Measurements from ENCODE around the gene TEX29.

The TEX29 gene

DNA sequence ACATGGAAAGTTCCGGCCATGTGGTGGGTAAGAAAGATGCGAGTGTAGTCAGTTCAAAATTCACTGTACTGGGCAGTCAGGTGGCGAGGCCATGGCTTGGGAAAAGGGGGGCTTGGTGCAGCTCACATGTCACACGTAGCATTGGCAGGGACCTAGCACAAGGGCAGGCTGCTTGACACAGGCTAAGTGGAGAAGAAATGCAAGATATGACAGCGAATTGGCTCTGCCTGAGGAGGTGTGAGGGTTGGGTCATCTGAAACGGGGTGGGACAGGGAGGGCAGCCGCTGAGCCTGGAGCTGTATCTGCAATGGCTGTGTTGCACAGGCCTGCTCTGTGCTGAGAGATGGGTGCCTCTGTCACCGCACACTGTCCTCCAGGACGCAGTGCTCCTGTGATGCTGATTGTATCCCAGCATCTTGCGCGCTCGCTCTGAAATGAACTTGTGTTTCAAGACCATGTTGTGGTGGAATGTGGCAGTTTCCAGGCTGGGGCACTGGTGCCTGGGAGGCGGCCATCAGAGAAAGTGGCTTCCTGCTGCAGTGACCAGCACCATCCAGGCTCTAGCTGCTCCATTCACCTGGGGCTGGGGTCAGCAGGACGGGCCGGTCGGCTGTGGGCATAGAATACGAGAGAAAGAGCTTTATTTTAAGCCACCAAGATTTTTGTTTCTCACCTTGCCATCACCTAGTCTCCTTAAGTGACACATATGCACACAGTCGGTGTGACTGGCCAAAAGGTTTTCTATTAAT lies 70.3 kb downstream of the TEX29 start:
- Histone ChIP-seq H3K9me2 (replicated peaks; ENCODE audit: insufficient read depth, low read length) (no peaks in the 10 kb centered on the region), H3F3A (ENCODE audit: insufficient read depth, low read length) (no peaks in the 10 kb centered on the region), H3K4me2 (ENCODE audit: low read depth, low read length) (no peak overlapping the region), H3K4me1 (ENCODE audit: low read length) (no peaks in the 10 kb centered on the region), H3K27me3 (replicated peaks; ENCODE audit: insufficient read depth, low read length) (no peaks in the 10 kb centered on the region), H3K9ac (ENCODE audit: low read length) (no peak overlapping the region), H3K4me3 (ENCODE audit: low read length) (no peak overlapping the region), H3K9me3 (replicated peaks; ENCODE audit: insufficient read depth, low read length) (no peaks in the 10 kb centered on the region), H4K20me1 (ENCODE audit: insufficient read depth, low read length) (no peaks in the 10 kb centered on the region), H3K36me3 (replicated peaks; ENCODE audit: insufficient read depth, low read length) (peaks cover 3% of the 10 kb centered on the region; the same call in 1 of the 2 replicates), H2AFZ (ENCODE audit: low read length) (no peak overlapping the region), H3K27ac (ENCODE audit: low read length) (no peak overlapping the region), H3K79me2 (ENCODE audit: low read length) (peaks cover 90% of the 10 kb centered on the region)
- DNase-seq, result no peak
- TF ChIP-seq EZH2 (optimal IDR thresholded peaks at IDR 0.05; ENCODE audit: low read depth, low read length), result no peak
- TF ChIP-seq, protein P1, sequence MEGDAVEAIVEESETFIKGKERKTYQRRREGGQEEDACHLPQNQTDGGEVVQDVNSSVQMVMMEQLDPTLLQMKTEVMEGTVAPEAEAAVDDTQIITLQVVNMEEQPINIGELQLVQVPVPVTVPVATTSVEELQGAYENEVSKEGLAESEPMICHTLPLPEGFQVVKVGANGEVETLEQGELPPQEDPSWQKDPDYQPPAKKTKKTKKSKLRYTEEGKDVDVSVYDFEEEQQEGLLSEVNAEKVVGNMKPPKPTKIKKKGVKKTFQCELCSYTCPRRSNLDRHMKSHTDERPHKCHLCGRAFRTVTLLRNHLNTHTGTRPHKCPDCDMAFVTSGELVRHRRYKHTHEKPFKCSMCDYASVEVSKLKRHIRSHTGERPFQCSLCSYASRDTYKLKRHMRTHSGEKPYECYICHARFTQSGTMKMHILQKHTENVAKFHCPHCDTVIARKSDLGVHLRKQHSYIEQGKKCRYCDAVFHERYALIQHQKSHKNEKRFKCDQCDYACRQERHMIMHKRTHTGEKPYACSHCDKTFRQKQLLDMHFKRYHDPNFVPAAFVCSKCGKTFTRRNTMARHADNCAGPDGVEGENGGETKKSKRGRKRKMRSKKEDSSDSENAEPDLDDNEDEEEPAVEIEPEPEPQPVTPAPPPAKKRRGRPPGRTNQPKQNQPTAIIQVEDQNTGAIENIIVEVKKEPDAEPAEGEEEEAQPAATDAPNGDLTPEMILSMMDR (IDR thresholded peaks at IDR 0.05; ENCODE audit: low read length), result no peak
- no peak for TF ChIP-seq EZH2phosphoT487 (IDR thresholded peaks at IDR 0.05; ENCODE audit: low read length)

DNA sequence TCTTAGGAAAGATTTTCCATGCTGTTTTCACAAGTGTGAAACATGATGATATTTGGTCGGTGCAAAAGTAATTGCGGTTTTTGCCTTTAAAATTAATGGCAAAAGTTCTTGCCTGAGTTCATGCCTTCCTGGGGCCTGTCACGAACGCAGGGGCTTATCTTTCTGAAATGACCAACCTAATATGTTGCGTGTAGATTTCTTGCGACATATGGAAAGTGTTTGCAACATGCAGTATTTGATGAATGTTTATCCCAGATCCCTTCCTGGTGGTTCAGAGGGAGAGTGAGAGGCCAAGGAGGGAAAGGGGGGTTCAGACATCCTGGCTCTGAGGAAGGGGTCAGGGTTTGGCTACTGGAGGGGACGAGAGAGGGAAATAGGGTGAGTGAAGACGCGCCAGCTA lies 72.0 kb downstream of the TEX29 start:
- TF ChIP-seq EZH2 (optimal IDR thresholded peaks at IDR 0.05; ENCODE audit: low read depth, low read length), result no peak
- TF ChIP-seq EZH2phosphoT487 (IDR thresholded peaks at IDR 0.05; ENCODE audit: low read length), result no peak
- Histone ChIP-seq H3K36me3 (replicated peaks; ENCODE audit: insufficient read depth, low read length) (peaks cover 3% of the 10 kb centered on the region; the same call in 1 of the 2 replicates), H3K79me2 (ENCODE audit: low read length) (peaks cover 91% of the 10 kb centered on the region), H3K9ac (ENCODE audit: low read length) (no peak overlapping the region), H3F3A (ENCODE audit: insufficient read depth, low read length) (no peaks in the 10 kb centered on the region), H3K27ac (ENCODE audit: low read length) (no peak overlapping the region), H4K20me1 (ENCODE audit: insufficient read depth, low read length) (no peaks in the 10 kb centered on the region), H2AFZ (ENCODE audit: low read length) (no peak overlapping the region), H3K27me3 (replicated peaks; ENCODE audit: insufficient read depth, low read length) (no peaks in the 10 kb centered on the region), H3K4me2 (ENCODE audit: low read depth, low read length) (no peak overlapping the region), H3K4me1 (ENCODE audit: low read length) (no peaks in the 10 kb centered on the region), H3K9me3 (replicated peaks; ENCODE audit: insufficient read depth, low read length) (no peaks in the 10 kb centered on the region), H3K4me3 (ENCODE audit: low read length) (no peak overlapping the region), H3K9me2 (replicated peaks; ENCODE audit: insufficient read depth, low read length) (no peaks in the 10 kb centered on the region)
- no peak for DNase-seq

DNA sequence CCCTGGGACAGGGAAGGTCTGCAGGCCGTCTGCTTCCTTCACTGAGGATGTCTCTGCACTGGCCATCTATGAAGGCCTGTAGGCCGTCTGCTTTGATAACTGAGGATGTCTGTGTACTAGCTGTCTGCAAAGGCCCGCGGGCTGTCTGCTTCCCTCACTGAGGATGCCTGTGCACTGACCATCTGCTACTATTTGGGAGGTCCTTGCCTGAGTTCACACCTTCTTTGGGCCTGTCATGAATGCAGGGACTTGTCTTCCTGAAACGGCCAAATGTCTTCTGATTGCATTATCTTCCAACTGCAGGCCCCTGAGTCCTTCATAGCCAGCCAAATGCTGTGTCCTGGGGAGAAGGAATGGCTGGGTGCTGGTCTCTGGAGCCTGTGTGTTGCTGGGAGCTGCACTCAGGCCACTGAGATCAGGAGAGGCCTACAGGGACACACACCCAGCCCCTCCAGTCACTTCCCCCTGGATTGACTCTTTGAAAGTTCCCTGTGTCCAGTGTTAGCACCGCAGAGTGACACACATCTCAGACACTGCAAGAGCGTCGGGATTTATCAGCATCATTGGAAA lies 72.9 kb downstream of the TEX29 start:
- H3K27me3 ChIP-seq (replicated peaks; ENCODE audit: insufficient read depth, low read length), result no peaks in the 10 kb centered on the region

More for the DNA sequence above, 72.9 kb downstream of the TEX29 start:
- no peaks in the 10 kb centered on the region for H3K9me2 ChIP-seq (replicated peaks; ENCODE audit: insufficient read depth, low read length)
- H3K79me2 ChIP-seq (ENCODE audit: low read length), result peaks cover 86% of the 10 kb centered on the region
- H3K27ac ChIP-seq (ENCODE audit: low read length), result no peak overlapping the region
- no peak overlapping the region for H2AFZ ChIP-seq (ENCODE audit: low read length)
- H3K4me3 ChIP-seq (ENCODE audit: low read length), result no peak overlapping the region
- H3K4me2 ChIP-seq (ENCODE audit: low read depth, low read length), result no peak overlapping the region
- no peak for DNase-seq
- no peaks in the 10 kb centered on the region for H3K4me1 ChIP-seq (ENCODE audit: low read length)
- H3F3A ChIP-seq (ENCODE audit: insufficient read depth, low read length), result no peaks in the 10 kb centered on the region
- no peaks in the 10 kb centered on the region for H4K20me1 ChIP-seq (ENCODE audit: insufficient read depth, low read length)
- H3K9me3 ChIP-seq (replicated peaks; ENCODE audit: insufficient read depth, low read length), result no peaks in the 10 kb centered on the region
- H3K36me3 ChIP-seq (replicated peaks; ENCODE audit: insufficient read depth, low read length), result peaks cover 3% of the 10 kb centered on the region; the same call in 1 of the 2 replicates
- H3K9ac ChIP-seq (ENCODE audit: low read length), result no peak overlapping the region
- TF ChIP-seq EZH2 (optimal IDR thresholded peaks at IDR 0.05; ENCODE audit: low read depth, low read length) (no peak), EZH2phosphoT487 (IDR thresholded peaks at IDR 0.05; ENCODE audit: low read length) (no peak)
- TF ChIP-seq, protein P1 (IDR thresholded peaks at IDR 0.05; ENCODE audit: low read length), result no peak

Measured in MM.1S (cell line).